ENCODE data around the gene PLXDC2.

Gene PLXDC2

GRCh38 chr10:20303453-20304152 is 487.4 kb downstream of the PLXDC2 start:
- Histone ChIP-seq H3K36me3 (ENCODE audit: control insufficient read depth, insufficient read depth, low read length) (no peaks in the 10 kb centered on the region), H3K4me1 (ENCODE audit: control insufficient read depth, insufficient read depth, low read length) (no peaks in the 10 kb centered on the region), H3K4me3 (ENCODE audit: low read length) (no peak overlapping the region), H3K9me3 (ENCODE audit: control insufficient read depth, insufficient read depth, low read length) (no peaks in the 10 kb centered on the region), H3K27ac (ENCODE audit: low read length) (no peak overlapping the region), H3K27me3 (ENCODE audit: control insufficient read depth, insufficient read depth, low read length) (no peaks in the 10 kb centered on the region)
- WGBS (ENCODE audit: insufficient coverage, insufficient read length) = no CpG with 5 or more reads among the region's 2 CpGs
- no peak for DNase-seq (ENCODE audit: low read depth, low spot score)

DNA sequence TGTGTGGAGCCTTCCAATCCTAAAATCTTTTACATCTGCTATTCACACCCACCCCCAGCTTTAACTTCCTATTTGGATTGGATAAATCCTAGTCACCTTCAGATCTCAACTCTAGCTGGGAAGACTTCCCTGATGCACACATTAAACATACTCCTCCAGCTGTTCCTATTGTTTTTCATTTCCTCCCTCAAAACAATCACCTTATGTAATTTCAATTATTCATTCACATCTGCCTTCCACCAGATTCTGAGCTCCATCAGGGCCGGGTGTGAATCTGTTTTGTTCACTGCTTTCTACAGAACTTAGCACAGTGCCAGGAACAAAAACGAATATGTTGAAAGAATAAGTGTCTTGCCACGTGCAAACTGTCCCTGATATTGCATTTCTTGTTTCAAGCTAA is 497.4 kb downstream of the PLXDC2 start:
- WGBS (ENCODE audit: insufficient coverage, insufficient read length) = no CpG with 5 or more reads among the region's 3 CpGs
- Histone ChIP-seq H3K4me3 (ENCODE audit: low read length) (no peak overlapping the region), H3K36me3 (ENCODE audit: control insufficient read depth, insufficient read depth, low read length) (no peaks in the 10 kb centered on the region), H3K27ac (ENCODE audit: low read length) (no peak overlapping the region), H3K9me3 (ENCODE audit: control insufficient read depth, insufficient read depth, low read length) (peaks cover 2% of the 10 kb centered on the region; the same call in 1 of the 2 replicates), H3K27me3 (ENCODE audit: control insufficient read depth, insufficient read depth, low read length) (no peaks in the 10 kb centered on the region), H3K4me1 (ENCODE audit: control insufficient read depth, insufficient read depth, low read length) (no peaks in the 10 kb centered on the region)
- no peak for DNase-seq (ENCODE audit: low read depth, low spot score)

GRCh38 chr10:20314431-20314830 is 498.2 kb downstream of the PLXDC2 start:
- no peak for DNase-seq (ENCODE audit: low read depth, low spot score)
- WGBS (ENCODE audit: insufficient coverage, insufficient read length) = no CpG with 5 or more reads among the region's 3 CpGs
- Histone ChIP-seq H3K27me3 (ENCODE audit: control insufficient read depth, insufficient read depth, low read length) (no peaks in the 10 kb centered on the region), H3K27ac (ENCODE audit: low read length) (no peak overlapping the region), H3K4me1 (ENCODE audit: control insufficient read depth, insufficient read depth, low read length) (no peaks in the 10 kb centered on the region), H3K36me3 (ENCODE audit: control insufficient read depth, insufficient read depth, low read length) (no peaks in the 10 kb centered on the region), H3K4me3 (ENCODE audit: low read length) (no peak overlapping the region), H3K9me3 (ENCODE audit: control insufficient read depth, insufficient read depth, low read length) (peaks cover 2% of the 10 kb centered on the region; the same call in 1 of the 2 replicates)

DNA sequence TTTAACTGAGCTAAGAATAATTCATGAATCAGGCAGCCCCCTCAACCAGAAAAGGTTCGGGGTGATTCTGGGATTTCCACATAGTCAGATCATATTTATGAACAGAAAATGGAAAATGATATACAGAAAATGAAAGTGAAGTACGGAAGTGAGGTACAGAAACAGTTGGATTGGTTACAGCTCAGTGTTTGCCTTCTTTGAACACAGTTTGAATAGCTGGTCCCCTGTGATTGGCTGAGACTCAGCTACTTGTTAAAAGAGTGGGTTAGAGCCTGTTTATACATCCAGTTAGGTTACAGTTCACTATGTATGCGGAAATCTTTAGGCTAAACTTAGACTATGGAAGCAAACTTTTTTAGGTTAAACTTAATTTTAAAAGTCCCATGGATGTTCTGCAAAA is 511.7 kb downstream of the PLXDC2 start:
- no CpG with 5 or more reads among the region's 3 CpGs for WGBS (ENCODE audit: insufficient coverage, insufficient read length)

GRCh38 chr10:20330246-20330645 is 514.0 kb downstream of the PLXDC2 start:
- H3K9me3 ChIP-seq (ENCODE audit: control insufficient read depth, insufficient read depth, low read length) = no peaks in the 10 kb centered on the region
- no CpG with 5 or more reads among the region's 1 CpG for WGBS (ENCODE audit: insufficient coverage, insufficient read length)

More for the DNA sequence above, 511.7 kb downstream of the PLXDC2 start:
- Histone ChIP-seq H3K4me1 (ENCODE audit: control insufficient read depth, insufficient read depth, low read length) (no peaks in the 10 kb centered on the region), H3K36me3 (ENCODE audit: control insufficient read depth, insufficient read depth, low read length) (no peaks in the 10 kb centered on the region), H3K4me3 (ENCODE audit: low read length) (no peak overlapping the region), H3K27ac (ENCODE audit: low read length) (no peak overlapping the region), H3K27me3 (ENCODE audit: control insufficient read depth, insufficient read depth, low read length) (no peaks in the 10 kb centered on the region), H3K9me3 (ENCODE audit: control insufficient read depth, insufficient read depth, low read length) (no peaks in the 10 kb centered on the region)
- no peak for DNase-seq (ENCODE audit: low read depth, low spot score)

GRCh38 chr10:20334559-20334958 is 518.3 kb downstream of the PLXDC2 start:
- Histone ChIP-seq H3K9me3 (ENCODE audit: control insufficient read depth, insufficient read depth, low read length) (no peaks in the 10 kb centered on the region), H3K36me3 (ENCODE audit: control insufficient read depth, insufficient read depth, low read length) (no peaks in the 10 kb centered on the region), H3K27me3 (ENCODE audit: control insufficient read depth, insufficient read depth, low read length) (no peaks in the 10 kb centered on the region), H3K27ac (ENCODE audit: low read length) (no peak overlapping the region), H3K4me1 (ENCODE audit: control insufficient read depth, insufficient read depth, low read length) (no peaks in the 10 kb centered on the region), H3K4me3 (ENCODE audit: low read length) (no peak overlapping the region)
- no CpG with 5 or more reads among the region's 3 CpGs for WGBS (ENCODE audit: insufficient coverage, insufficient read length)
- DNase-seq (ENCODE audit: low read depth, low spot score) = no peak

More at GRCh38 chr10:20330246-20330645, 514.0 kb downstream of the PLXDC2 start:
- no peaks in the 10 kb centered on the region for H3K4me1 ChIP-seq (ENCODE audit: control insufficient read depth, insufficient read depth, low read length)
- no peak overlapping the region for H3K27ac ChIP-seq (ENCODE audit: low read length)
- H3K27me3 ChIP-seq (ENCODE audit: control insufficient read depth, insufficient read depth, low read length) = no peaks in the 10 kb centered on the region
- no peaks in the 10 kb centered on the region for H3K36me3 ChIP-seq (ENCODE audit: control insufficient read depth, insufficient read depth, low read length)
- H3K4me3 ChIP-seq (ENCODE audit: low read length) = no peak overlapping the region
- DNase-seq (ENCODE audit: low read depth, low spot score) = no peak

Measured in iPS DF 6.9 (cell line).